ENCODE results near the gene SOX6.

DNA sequence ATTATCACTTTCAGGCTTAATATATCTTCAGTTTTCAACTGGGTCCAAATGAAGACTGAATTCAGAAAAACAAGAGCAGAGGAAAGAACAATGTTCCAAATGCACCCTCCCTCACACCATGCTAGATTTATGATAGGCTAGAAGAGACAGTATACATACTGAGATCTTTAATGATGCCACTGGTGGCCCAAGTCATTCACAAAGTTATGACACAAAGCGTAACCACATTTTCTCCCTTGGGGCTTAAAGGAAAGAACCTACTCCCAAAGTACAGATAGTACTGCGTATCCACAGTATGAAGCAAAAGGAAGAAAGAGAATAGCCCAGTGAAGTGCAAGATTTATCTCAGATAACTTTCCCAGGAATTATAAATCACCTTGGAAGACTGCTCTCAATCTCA, 10.9 kb upstream of the SOX6 start:
- TF ChIP-seq, protein P1, sequence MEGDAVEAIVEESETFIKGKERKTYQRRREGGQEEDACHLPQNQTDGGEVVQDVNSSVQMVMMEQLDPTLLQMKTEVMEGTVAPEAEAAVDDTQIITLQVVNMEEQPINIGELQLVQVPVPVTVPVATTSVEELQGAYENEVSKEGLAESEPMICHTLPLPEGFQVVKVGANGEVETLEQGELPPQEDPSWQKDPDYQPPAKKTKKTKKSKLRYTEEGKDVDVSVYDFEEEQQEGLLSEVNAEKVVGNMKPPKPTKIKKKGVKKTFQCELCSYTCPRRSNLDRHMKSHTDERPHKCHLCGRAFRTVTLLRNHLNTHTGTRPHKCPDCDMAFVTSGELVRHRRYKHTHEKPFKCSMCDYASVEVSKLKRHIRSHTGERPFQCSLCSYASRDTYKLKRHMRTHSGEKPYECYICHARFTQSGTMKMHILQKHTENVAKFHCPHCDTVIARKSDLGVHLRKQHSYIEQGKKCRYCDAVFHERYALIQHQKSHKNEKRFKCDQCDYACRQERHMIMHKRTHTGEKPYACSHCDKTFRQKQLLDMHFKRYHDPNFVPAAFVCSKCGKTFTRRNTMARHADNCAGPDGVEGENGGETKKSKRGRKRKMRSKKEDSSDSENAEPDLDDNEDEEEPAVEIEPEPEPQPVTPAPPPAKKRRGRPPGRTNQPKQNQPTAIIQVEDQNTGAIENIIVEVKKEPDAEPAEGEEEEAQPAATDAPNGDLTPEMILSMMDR (IDR thresholded peaks at IDR 0.05) = no peak
- TF ChIP-seq, protein P2, sequence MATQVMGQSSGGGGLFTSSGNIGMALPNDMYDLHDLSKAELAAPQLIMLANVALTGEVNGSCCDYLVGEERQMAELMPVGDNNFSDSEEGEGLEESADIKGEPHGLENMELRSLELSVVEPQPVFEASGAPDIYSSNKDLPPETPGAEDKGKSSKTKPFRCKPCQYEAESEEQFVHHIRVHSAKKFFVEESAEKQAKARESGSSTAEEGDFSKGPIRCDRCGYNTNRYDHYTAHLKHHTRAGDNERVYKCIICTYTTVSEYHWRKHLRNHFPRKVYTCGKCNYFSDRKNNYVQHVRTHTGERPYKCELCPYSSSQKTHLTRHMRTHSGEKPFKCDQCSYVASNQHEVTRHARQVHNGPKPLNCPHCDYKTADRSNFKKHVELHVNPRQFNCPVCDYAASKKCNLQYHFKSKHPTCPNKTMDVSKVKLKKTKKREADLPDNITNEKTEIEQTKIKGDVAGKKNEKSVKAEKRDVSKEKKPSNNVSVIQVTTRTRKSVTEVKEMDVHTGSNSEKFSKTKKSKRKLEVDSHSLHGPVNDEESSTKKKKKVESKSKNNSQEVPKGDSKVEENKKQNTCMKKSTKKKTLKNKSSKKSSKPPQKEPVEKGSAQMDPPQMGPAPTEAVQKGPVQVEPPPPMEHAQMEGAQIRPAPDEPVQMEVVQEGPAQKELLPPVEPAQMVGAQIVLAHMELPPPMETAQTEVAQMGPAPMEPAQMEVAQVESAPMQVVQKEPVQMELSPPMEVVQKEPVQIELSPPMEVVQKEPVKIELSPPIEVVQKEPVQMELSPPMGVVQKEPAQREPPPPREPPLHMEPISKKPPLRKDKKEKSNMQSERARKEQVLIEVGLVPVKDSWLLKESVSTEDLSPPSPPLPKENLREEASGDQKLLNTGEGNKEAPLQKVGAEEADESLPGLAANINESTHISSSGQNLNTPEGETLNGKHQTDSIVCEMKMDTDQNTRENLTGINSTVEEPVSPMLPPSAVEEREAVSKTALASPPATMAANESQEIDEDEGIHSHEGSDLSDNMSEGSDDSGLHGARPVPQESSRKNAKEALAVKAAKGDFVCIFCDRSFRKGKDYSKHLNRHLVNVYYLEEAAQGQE (IDR thresholded peaks at IDR 0.05; ENCODE audit: insufficient read depth in 1 of 2, low read depth in 2 of 2, low read length in 1 of 2) = no peak
